GM12878 (cell line): ENCODE results near the gene VPS16. TPM values are rescaled to one million over a fixed set of nuclear protein-coding genes. Genes with fewer than 3 reads are reported as not detected.

Experiments
- ATF7 ChIP-seq: fragments of 450-650 bp; IDR thresholded peaks from 2 replicates; pipeline ENCODE4 v1.6.1; 2016; ENCODE audit warnings: low read depth, mild to moderate bottlenecking
- POU2F2 ChIP-seq: IDR thresholded peaks from 3 replicates; pipeline ENCODE4 v1.6.1; 2011; ENCODE audit warnings: low read depth, mild to moderate bottlenecking, low read length, borderline replicate concordance
- RUNX3 ChIP-seq: IDR thresholded peaks from 2 replicates; pipeline ENCODE4 v1.6.1; 2012; ENCODE audit warnings: low read length, inconsistent platforms
- TBL1XR1 ChIP-seq: IDR thresholded peaks from 2 replicates; pipeline ENCODE4 v1.6.1; 2012; ENCODE audit warnings: low read depth, low read length, improper control_type of control experiment
- polyA plus RNA-seq, 11 experiments: library from polyadenylated mRNA; depleted of rRNA in 4 of 11; unstranded in 6 of 11; stranded (reverse) in 5 of 11; fragments of >200 nt; fragmentation: Nextera tagmentation in 4 of 11; fragmentation: Illumina TruSeq in 1 of 11; extraction: Ambion mirVana in 4 of 11; extraction: Trizol in 1 of 11; gene quantifications; 1 replicate in 1 of 11; 2 replicates in 10 of 11; pipeline versions ENCODE4 v1.2.1 to v1.2.3, GENCODE V29; 2011 to 2016; ENCODE audit warnings: inconsistent platforms in 2 of 11, missing spikeins in 2 of 11, low read depth in 1 of 11
- total RNA-seq, 4 experiments: library from RNA; depleted of rRNA in 3 of 4; stranded (reverse); fragments of >200 nt in 3 of 4; fragmentation: Illumina TruSeq in 1 of 4; extraction: Trizol in 1 of 4; gene quantifications; 2 replicates each; pipeline versions ENCODE4 v1.2.1 to v1.2.3, GENCODE V29; 2013 to 2021
- TF ChIP-seq, protein P1 (sequence below): fragments of 450-650 bp; IDR thresholded peaks from 2 replicates; pipeline ENCODE4 v1.6.1; 2018; ENCODE audit warnings: borderline replicate concordance, mild to moderate bottlenecking; ENCODE audit not compliant: partially characterized antibody
- TF ChIP-seq, protein P2 (sequence below), 3 experiments: IDR thresholded peaks in 2 of 3; conservative IDR thresholded peaks in 1 of 3; 2 replicates each; pipeline ENCODE4 v1.5.1; 2011; ENCODE audit warnings: low read depth in 3 of 3, low read length in 3 of 3, mild to moderate bottlenecking in 3 of 3, control low read depth in 2 of 3, moderate library complexity in 2 of 3, inconsistent platforms in 1 of 3, mixed read lengths in 1 of 3; ENCODE audit not compliant: control insufficient read depth in 2 of 3, insufficient read depth in 1 of 3; ENCODE audit errors: extremely low read depth in 1 of 3
- TF ChIP-seq, protein P3 (sequence below): IDR thresholded peaks from 2 replicates; pipeline ENCODE4 v1.6.1; 2012; ENCODE audit warnings: low read length, inconsistent platforms

Gene VPS16
- total and polyA plus RNA-seq, 10 of the 15 experiments (the other 5 are each of a cell fraction or from before 2014, with no cell fraction given) = 8.4 to 37.5 (median 26.4) TPM

DNA sequence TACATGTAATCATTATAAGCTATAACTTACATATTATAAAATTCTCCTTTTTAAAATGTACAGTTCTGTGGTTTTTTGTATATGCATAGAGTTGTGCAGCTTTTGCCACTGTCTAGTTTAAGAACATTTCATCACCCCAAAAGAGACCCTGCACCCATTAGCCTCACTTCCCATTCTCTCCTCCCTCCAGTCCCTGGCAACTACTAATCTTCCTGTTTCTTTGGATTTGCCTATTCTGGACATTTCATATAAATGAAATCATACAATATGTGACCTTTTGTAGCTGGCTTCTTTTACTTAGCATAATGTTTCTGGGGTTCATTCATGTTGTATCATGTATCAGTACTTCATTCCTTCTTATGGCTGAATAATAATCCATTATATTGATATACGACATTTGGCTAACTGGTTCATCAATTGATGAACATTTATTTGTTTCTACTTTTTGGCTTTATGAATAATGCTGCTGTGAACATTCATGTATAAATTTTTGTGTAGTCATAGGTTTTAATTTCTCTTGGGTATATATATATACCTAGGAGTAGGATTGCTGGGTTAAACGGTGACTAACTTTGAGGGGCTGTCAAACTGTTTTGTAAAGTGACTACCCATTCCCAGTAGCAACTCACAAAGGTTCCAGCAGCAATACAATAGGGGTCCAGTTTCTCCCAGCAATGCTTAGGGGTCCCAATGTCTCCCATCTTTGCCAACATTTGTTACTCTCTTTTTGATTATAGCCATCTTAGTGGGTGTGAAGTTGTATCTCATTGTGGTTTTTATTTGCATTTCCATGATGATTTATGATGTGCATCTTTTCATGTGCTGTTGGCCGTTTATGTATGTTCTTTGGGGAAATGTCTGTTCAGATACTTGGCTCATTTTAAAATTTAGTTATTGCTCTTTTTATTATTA is 43.4 kb downstream of the VPS16 start (continued):
- TF ChIP-seq, protein P1, sequence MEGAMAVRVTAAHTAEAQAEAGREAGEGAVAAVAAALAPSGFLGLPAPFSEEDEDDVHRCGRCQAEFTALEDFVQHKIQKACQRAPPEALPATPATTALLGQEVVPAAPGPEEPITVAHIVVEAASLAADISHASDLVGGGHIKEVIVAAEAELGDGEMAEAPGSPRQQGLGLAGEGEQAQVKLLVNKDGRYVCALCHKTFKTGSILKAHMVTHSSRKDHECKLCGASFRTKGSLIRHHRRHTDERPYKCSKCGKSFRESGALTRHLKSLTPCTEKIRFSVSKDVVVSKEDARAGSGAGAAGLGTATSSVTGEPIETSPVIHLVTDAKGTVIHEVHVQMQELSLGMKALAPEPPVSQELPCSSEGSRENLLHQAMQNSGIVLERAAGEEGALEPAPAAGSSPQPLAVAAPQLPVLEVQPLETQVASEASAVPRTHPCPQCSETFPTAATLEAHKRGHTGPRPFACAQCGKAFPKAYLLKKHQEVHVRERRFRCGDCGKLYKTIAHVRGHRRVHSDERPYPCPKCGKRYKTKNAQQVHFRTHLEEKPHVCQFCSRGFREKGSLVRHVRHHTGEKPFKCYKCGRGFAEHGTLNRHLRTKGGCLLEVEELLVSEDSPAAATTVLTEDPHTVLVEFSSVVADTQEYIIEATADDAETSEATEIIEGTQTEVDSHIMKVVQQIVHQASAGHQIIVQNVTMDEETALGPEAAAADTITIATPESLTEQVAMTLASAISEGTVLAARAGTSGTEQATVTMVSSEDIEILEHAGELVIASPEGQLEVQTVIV = no peak
- TF ChIP-seq ATF7 = 0 out of 2 replicates have a peak, but pooled peaks have one; percentile 15
- TF ChIP-seq, protein P2, sequence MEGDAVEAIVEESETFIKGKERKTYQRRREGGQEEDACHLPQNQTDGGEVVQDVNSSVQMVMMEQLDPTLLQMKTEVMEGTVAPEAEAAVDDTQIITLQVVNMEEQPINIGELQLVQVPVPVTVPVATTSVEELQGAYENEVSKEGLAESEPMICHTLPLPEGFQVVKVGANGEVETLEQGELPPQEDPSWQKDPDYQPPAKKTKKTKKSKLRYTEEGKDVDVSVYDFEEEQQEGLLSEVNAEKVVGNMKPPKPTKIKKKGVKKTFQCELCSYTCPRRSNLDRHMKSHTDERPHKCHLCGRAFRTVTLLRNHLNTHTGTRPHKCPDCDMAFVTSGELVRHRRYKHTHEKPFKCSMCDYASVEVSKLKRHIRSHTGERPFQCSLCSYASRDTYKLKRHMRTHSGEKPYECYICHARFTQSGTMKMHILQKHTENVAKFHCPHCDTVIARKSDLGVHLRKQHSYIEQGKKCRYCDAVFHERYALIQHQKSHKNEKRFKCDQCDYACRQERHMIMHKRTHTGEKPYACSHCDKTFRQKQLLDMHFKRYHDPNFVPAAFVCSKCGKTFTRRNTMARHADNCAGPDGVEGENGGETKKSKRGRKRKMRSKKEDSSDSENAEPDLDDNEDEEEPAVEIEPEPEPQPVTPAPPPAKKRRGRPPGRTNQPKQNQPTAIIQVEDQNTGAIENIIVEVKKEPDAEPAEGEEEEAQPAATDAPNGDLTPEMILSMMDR (IDR thresholded peaks at IDR 0.05 in 2 of 3, conservative IDR thresholded peaks at IDR 0.05 in 1 of 3; ENCODE audit: control insufficient read depth in 2 of 3, extremely low read depth in 1 of 3, insufficient read depth in 1 of 3, low read depth in 3 of 3, low read length in 3 of 3) = no peak
- TF ChIP-seq, protein P3, sequence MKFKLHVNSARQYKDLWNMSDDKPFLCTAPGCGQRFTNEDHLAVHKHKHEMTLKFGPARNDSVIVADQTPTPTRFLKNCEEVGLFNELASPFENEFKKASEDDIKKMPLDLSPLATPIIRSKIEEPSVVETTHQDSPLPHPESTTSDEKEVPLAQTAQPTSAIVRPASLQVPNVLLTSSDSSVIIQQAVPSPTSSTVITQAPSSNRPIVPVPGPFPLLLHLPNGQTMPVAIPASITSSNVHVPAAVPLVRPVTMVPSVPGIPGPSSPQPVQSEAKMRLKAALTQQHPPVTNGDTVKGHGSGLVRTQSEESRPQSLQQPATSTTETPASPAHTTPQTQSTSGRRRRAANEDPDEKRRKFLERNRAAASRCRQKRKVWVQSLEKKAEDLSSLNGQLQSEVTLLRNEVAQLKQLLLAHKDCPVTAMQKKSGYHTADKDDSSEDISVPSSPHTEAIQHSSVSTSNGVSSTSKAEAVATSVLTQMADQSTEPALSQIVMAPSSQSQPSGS = no peak
- TF ChIP-seq RUNX3 = peak; percentile 64; the same call in 1 of the 2 replicates
- TF ChIP-seq POU2F2 = peak; percentile 79; the same call in 1 of the 3 replicates
- TF ChIP-seq TBL1XR1 = no peak
